ENCODE measurements around the gene RAB42. TPM values are rescaled to one million over a fixed set of nuclear protein-coding genes. Genes with fewer than 3 reads are reported as not detected.

The RAB42 gene, protein sequence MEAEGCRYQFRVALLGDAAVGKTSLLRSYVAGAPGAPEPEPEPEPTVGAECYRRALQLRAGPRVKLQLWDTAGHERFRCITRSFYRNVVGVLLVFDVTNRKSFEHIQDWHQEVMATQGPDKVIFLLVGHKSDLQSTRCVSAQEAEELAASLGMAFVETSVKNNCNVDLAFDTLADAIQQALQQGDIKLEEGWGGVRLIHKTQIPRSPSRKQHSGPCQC
- total RNA-seq, result 3.0 TPM

DNA sequence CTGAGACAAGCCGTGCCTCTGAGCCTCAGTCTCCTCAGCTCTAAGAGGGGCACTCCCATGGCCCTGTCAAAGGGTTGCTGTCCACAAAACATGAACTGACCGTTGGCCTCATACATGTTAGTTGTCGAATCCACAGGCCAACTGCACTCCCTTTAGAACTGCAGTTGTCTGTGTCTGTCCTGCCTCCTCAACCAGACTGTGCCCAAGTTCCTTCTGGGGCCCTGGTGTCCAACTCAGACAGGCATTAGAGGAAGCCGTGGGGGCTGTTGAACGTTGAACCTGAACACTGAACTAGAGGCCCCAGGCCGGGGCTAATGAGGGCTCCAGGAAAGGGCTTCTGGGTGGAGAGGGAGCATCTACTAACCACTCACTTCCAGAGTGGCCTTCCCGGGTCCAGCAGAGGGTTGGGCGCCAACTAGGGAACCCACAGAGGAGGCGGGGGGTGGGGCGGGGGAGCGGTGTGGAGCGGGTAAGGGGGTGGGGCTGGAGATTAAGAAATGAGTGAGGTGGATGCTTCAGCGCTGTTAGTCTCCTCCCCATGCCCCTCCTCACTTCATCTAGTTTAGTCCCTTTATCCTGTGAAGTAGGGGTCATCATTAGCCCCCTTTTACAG, at the start of gene RAB42:
RAB42 (plus strand) TSS at position 558 of the 613 bp plus-strand sequence. CDS start 247 bp downstream, outside the sequence.

DNA sequence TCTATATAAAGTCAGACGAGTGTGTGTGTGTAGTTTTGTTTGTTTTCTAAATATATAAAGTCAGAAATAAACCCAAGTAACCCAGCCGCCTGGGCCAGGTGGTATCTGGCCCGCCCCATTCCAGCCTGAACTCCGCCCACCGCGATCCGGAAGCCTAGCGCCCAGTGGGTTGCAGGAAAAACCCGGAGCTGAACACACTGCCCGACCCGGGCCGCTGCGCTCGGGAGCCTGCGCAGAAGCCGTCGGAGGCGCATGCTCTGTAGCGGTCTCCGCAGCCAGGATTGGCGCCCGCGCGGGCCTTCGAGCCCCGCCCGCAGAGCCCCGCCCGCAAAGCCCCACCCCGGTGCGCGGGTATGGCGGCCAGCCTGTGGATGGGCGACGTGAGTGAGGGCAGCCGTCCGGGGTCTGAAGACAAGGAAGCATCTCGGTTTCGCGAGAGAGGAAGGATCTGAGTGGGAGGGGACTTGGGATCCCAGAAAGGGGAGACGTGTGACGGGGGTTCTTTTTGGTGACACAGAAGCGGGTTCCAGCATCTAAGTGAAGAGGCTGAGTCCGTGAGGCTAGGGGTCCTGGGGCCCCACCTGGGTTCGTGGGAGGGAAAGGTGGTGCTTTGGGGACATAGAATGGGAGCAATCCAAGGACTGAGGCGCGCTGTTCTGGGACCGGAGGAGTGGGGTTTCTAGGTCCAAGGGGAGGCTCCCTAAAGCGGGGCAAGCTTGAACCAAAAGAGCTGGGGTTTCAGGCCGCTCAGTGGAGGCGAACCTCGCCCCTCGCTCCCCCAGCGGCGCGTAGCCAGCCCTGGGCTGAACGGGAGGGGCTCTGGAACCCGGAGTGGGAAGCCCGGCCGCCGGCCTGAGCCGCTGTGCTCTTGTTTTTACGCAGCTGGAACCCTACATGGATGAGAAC, 39.1 kb upstream of the RAB42 start, which contains the start of gene TRNAU1AP:
TRNAU1AP (plus strand) TSS at position 328 of the 906 bp plus-strand sequence; CDS start at position 354, 26 bp downstream.

DNA sequence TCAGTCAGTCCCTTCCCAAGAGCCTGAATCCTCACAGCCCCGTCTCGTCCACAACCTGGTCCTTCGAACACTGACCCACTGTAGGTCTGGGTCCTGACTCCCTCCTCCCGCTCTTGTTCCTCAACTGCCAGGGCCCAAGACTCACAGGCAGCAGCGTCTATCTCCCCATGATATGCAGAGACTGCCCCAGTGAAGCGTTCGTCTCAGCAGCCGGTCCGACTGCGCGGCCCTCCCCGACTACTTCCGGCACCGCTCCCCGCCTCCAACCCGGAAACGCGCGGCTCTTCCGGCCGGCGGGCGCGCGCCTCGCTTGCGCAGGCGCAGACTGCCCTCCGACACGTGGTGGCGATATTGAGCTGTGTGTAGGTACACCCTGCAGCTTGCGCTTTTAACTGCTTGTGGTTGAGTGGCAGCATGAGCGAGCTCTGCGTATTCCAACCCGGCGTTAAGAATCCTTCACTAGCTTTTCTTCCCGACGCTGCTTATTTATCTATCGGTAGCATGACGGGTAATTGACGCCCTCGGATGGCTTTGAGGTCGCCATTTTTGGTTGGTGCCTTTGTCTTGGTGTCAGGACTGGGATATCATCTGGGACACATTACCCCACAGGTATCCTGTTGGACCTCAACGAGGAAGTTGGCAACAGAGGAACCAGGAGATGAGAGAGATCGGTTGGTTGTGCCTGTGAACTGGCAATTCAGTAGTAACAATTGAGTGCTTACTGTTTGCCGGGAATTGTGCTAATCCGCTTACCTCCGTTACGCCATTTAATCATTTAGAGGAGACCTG, 51.0 kb downstream of the RAB42 start, which contains the start of gene TAF12:
TAF12 (minus strand) TSS at position 221 of the 789 bp plus-strand sequence. CDS start 20,986 bp downstream, outside the sequence.

Small RNA genes within 50 kb of the gene (small RNA-seq; reads per million reads assigned to genes)
- gene SNORA16A (not detected), gene SNORA44 (not detected), gene SNORA61 (not detected), gene SNORD99 (6,325 reads per million, percentile 100 among the genes with 10 or more reads in this experiment)

Other genes starting within 250 kb of the RAB42 start
- 7.4 TPM for gene PHACTR4, start 222.5 kb upstream of the RAB42 start, total RNA-seq
- 13.1 TPM for gene RCC1, start 86.2 kb upstream of the RAB42 start, total RNA-seq
- gene TRNAU1AP, start 39.2 kb upstream of the RAB42 start, total RNA-seq, result 33.9 TPM
- gene TAF12, start 50.8 kb downstream of the RAB42 start, total RNA-seq, result 20.3 TPM
- not detected for gene RNU11, start 56.3 kb downstream of the RAB42 start, total RNA-seq
- gene GMEB1, start 76.5 kb downstream of the RAB42 start, total RNA-seq, result 9.9 TPM
- gene YTHDF2, start 144.7 kb downstream of the RAB42 start, total RNA-seq, result 76.6 TPM
- 2.8 TPM for gene OPRD1, start 219.9 kb downstream of the RAB42 start, total RNA-seq